RWPE2 (cell line): ENCODE results near the gene RHBDL1.
"Not testable (repeated sequence)": the region's sequence is repeated elsewhere in the genome, so short reads cannot be mapped to it uniquely, and the experiment has no call there.

Source experiments
- ATAC-seq: fragments of 200-7000 bp; cut with Tn5 transposase; 3 replicates; pipeline ENCODE4 v1.9.1; 2021; ENCODE audit warnings: low read depth
- DNase-seq: peaks from one replicate; pipeline ENCODE4 v3.0.0-alpha.2; 2020; ENCODE audit warnings: low spot score
- H3K27ac ChIP-seq: fragments of 450-650 bp; 2 replicates; pipeline ENCODE4 v1.5.1; 2017; ENCODE audit warnings: mild to moderate bottlenecking; ENCODE audit not compliant: poor library complexity, severe bottlenecking
- H3K27me3 ChIP-seq: fragments of 250-450 bp; sonication (Bioruptor Pico); 2 replicates; pipeline ENCODE4 v1.5.1; 2021; ENCODE audit warnings: mild to moderate bottlenecking, moderate library complexity; ENCODE audit not compliant: insufficient read depth, poor library complexity, severe bottlenecking
- H3K36me3 ChIP-seq: fragments of 250-450 bp; sonication (Bioruptor Pico); 2 replicates; pipeline ENCODE4 v1.5.1; 2020; ENCODE audit warnings: low read depth, mild to moderate bottlenecking, moderate library complexity
- H3K4me1 ChIP-seq: fragments of 250-450 bp; sonication (Bioruptor Pico); 2 replicates; pipeline ENCODE4 v1.5.1; 2021; ENCODE audit warnings: mild to moderate bottlenecking, moderate library complexity; ENCODE audit not compliant: insufficient read depth, poor library complexity, severe bottlenecking
- H3K4me3 ChIP-seq: fragments of 250-450 bp; sonication (Bioruptor Pico); 2 replicates; pipeline ENCODE4 v1.5.1; 2021; ENCODE audit warnings: mild to moderate bottlenecking, moderate library complexity; ENCODE audit not compliant: severe bottlenecking
- H3K9me3 ChIP-seq: fragments of 250-450 bp; sonication (Bioruptor Pico); 2 replicates; pipeline ENCODE4 v1.5.1; 2021; ENCODE audit warnings: mild to moderate bottlenecking, moderate library complexity; ENCODE audit not compliant: severe bottlenecking
- CTCF ChIP-seq: fragments of 450-650 bp; IDR thresholded peaks from one replicate; pipeline ENCODE4 v1.5.1; 2017; ENCODE audit warnings: mild to moderate bottlenecking, moderate library complexity; ENCODE audit not compliant: poor library complexity, severe bottlenecking

RHBDL1 gene

GRCh38 chr16:712740-713250 lies 37.3 kb downstream of the RHBDL1 start:
- H3K4me1 ChIP-seq: peaks cover 15% of the 10 kb centered on the region
- not testable (repeated sequence) for H3K9me3 ChIP-seq, DNase-seq, H3K36me3 ChIP-seq, H3K27me3 ChIP-seq, H3K4me3 ChIP-seq
- peak; percentile 57 for ATAC-seq
- H3K27ac ChIP-seq: peak overlapping the region; percentile 84
- TF ChIP-seq CTCF: peak; percentile 77

GRCh38 chr16:714079-714478 lies 38.6 kb downstream of the RHBDL1 start:
- no peak for DNase-seq
- Histone ChIP-seq H3K27me3 (no peaks in the 10 kb centered on the region), H3K27ac (peak overlapping the region; percentile 84), H3K4me3 (peak overlapping the region; percentile 80), H3K4me1 (peaks cover 15% of the 10 kb centered on the region), H3K36me3 (peaks cover 7% of the 10 kb centered on the region; the same call in 1 of the 2 replicates), H3K9me3 (no peaks in the 10 kb centered on the region)
- TF ChIP-seq CTCF: no peak
- ATAC-seq: peak; percentile 11; the same call in 1 of the 3 replicates

GRCh38 chr16:714558-715476 lies 39.3 kb downstream of the RHBDL1 start, which contains the start of gene METRN:
Gene METRN (plus strand): TSS chr16:715118. CDS start chr16:715290, 172 bp downstream.
- peaks cover 15% of the 10 kb centered on the region for H3K4me1 ChIP-seq

GRCh38 chr16:715477-716199 lies 40.2 kb downstream of the RHBDL1 start:
- H3K4me1 ChIP-seq: peaks cover 18% of the 10 kb centered on the region

More at GRCh38 chr16:714558-715476, 39.3 kb downstream of the RHBDL1 start, which contains the start of gene METRN:
- ATAC-seq (peak; percentile 56), DNase-seq (peak; percentile 95)
- peaks cover 7% of the 10 kb centered on the region; the same call in 1 of the 2 replicates for H3K36me3 ChIP-seq
- peak within 1 kb of the TSS; percentile 84 for H3K27ac ChIP-seq
- H3K4me3 ChIP-seq: peak within 1 kb of the TSS; percentile 80
- H3K9me3 ChIP-seq: no peaks in the 10 kb centered on the region
- no peak for TF ChIP-seq CTCF
- no peaks in the 10 kb centered on the region for H3K27me3 ChIP-seq

More at GRCh38 chr16:715477-716199, 40.2 kb downstream of the RHBDL1 start:
- peak; percentile 67 for TF ChIP-seq CTCF
- H3K9me3 ChIP-seq: no peaks in the 10 kb centered on the region
- no peak for ATAC-seq
- H3K27ac ChIP-seq: peak overlapping the region; percentile 84
- peaks cover 7% of the 10 kb centered on the region; the same call in 1 of the 2 replicates for H3K36me3 ChIP-seq
- no peak for DNase-seq
- peak overlapping the region; percentile 80 for H3K4me3 ChIP-seq
- no peaks in the 10 kb centered on the region for H3K27me3 ChIP-seq
